Kidney epithelial cell (primary cell): Measurements from ENCODE around the gene MEAF6. TPM values are rescaled to one million over a fixed set of nuclear protein-coding genes. Genes with fewer than 3 reads are reported as not detected.
"Not testable (repeated sequence)": the region's sequence is repeated elsewhere in the genome, so short reads cannot be mapped to it uniquely, and the experiment has no call there.

ENCODE experiments used
- DNase-seq: peaks from one replicate; pipeline ENCODE4 v3.0.0-alpha.2; 2010; ENCODE audit warnings: low read depth
- H3K27me3 ChIP-seq: 2 replicates; pipeline ENCODE4 v1.6.0; 2011; ENCODE audit warnings: low read length; ENCODE audit not compliant: control insufficient read depth, insufficient read depth
- H3K36me3 ChIP-seq: 2 replicates; pipeline ENCODE4 v1.5.1; 2011; ENCODE audit warnings: low read length; ENCODE audit not compliant: control insufficient read depth, insufficient read depth
- H3K4me3 ChIP-seq: 2 replicates; pipeline ENCODE4 v1.5.1; 2011; ENCODE audit warnings: low read depth, mild to moderate bottlenecking, control low read depth, low read length
- total RNA-seq: library from RNA; depleted of rRNA; stranded (reverse); fragments of >200 nt; gene quantifications from 2 replicates; pipeline ENCODE4 v1.2.3, GENCODE V29; 2015
- TF ChIP-seq, protein P1 (sequence below): IDR thresholded peaks from 2 replicates; pipeline ENCODE4 v1.5.1; 2011; ENCODE audit warnings: mild to moderate bottlenecking, moderate library complexity, low read length, control low read depth, inconsistent platforms; ENCODE audit not compliant: insufficient read depth, poor library complexity, severe bottlenecking

Gene MEAF6
- total RNA-seq, 1 donor from 2014 or later, result 88.1 TPM

DNA sequence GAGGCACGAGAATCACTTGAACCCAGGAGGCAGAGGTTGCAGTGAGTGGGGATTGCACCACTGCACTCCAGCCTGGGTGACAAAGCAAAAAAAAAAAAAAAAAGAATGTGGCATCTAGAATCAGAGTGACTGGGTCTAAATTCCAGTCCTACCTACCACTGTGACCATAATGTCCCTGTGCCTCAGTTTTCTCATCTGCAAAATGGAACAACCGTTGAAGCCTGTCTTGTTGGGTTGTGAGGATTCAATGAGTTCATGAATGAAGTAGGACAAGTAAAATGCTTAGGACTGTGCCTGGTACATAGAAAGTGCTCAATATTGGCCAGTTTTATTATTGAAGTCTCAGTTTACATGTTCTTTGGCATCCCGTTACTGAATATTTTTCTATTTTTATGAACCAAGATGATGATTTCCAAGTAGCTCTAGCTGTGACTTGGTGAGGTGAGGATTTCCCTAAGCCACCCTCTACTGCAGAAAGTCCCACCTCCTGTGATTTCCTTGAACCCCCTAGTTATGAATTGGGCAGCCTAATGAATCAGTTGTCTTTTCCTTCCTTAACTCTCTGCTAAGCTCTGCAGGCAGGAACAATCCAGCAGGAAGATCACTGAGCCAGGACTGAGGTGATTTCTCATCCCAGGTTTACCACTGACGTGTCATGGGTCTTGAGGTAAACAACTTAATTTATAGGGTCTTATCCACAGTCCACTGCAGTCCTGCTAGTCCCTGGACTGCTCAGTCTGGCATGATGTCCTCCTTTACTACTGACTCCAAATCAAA is 18.9 kb upstream of the MEAF6 start:
- H3K27me3 ChIP-seq, result no peaks in the 10 kb centered on the region
- TF ChIP-seq, protein P1, sequence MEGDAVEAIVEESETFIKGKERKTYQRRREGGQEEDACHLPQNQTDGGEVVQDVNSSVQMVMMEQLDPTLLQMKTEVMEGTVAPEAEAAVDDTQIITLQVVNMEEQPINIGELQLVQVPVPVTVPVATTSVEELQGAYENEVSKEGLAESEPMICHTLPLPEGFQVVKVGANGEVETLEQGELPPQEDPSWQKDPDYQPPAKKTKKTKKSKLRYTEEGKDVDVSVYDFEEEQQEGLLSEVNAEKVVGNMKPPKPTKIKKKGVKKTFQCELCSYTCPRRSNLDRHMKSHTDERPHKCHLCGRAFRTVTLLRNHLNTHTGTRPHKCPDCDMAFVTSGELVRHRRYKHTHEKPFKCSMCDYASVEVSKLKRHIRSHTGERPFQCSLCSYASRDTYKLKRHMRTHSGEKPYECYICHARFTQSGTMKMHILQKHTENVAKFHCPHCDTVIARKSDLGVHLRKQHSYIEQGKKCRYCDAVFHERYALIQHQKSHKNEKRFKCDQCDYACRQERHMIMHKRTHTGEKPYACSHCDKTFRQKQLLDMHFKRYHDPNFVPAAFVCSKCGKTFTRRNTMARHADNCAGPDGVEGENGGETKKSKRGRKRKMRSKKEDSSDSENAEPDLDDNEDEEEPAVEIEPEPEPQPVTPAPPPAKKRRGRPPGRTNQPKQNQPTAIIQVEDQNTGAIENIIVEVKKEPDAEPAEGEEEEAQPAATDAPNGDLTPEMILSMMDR, result no peak
- no peaks in the 10 kb centered on the region for H3K36me3 ChIP-seq
- H3K4me3 ChIP-seq, result no peak overlapping the region
- no peak for DNase-seq

DNA sequence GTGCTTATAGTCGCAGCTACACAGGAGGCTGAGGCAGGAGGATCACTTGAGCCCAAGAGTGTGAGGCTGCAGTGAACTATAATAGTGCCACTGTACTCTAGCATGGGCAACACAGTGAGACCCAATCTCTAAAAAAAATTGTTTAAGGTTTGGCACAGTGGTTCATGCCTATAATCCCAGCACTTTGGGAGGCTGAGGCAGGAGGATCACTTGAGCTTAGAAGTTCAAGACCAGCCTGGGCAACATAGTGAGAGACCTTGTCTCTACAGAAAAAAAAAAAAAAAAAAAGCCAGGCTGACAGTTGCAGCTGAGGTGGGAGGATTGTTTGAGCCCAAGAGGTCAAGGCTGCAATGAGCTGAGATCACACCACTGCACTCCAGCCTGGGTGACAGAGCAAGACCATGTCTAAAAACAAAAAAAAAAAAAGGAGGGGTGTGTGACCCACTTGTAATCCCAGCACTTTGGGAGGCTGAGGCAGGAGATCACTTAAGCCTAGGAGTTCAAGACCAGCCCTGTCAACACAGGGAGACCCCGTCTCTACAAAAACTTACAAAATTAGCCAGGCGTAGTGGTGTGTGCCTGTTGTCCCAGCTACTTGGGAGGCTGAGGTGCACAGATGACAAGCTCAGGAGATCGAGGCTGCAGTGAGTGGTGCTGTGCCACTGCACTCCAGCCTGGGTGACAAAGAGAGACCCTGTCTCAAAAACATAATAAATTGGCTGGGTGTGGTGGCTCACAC is 18.0 kb upstream of the MEAF6 start:
- not testable (repeated sequence) for DNase-seq

DNA sequence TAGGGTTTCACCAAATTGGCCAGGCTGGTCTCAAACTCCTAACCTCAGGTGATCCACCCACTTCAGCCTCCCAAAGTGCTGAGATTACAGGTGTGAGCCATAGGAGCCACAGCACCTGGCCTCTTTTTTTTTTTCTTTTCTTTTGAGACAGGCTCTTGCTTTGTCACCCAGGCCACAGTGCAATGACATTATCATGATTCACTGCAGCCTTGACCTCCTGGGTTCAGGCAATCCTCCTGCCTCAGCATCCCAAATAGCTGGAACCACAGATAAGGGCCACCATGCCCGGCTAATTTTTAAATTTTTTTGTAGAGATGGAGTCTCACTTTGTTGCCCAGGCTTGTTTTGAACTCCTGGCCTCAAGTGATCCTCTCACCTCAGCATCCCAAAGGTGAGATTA is 15.3 kb upstream of the MEAF6 start:
- not testable (repeated sequence) for H3K4me3 ChIP-seq, H3K36me3 ChIP-seq, H3K27me3 ChIP-seq, DNase-seq

More for the DNA sequence above, 18.0 kb upstream of the MEAF6 start:
- H3K4me3 ChIP-seq, H3K36me3 ChIP-seq, H3K27me3 ChIP-seq: not testable (repeated sequence)

DNA sequence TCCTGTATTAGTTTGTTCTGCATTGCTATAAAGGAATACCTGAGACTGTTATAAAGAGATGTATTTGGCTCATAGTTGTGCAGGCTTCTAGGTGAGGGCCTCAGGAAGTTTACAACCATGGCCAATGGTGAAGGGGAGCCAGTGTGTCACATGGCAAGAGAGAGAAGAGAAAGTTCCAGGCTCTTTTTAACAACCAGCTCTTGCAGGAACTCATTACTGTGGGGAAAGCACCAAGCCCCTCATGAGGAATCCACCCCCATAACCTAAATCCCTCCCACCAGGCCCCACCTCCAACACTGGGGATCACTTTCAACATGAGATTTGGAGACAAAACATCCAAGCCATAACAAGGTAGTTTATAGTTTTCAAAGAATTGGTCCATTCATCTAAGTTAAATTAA is 5.0 kb upstream of the MEAF6 start:
- Histone ChIP-seq H3K27me3 (no peaks in the 10 kb centered on the region), H3K4me3 (no peak overlapping the region), H3K36me3 (no peaks in the 10 kb centered on the region)
- DNase-seq, result no peak
- TF ChIP-seq, protein P1, result no peak

DNA sequence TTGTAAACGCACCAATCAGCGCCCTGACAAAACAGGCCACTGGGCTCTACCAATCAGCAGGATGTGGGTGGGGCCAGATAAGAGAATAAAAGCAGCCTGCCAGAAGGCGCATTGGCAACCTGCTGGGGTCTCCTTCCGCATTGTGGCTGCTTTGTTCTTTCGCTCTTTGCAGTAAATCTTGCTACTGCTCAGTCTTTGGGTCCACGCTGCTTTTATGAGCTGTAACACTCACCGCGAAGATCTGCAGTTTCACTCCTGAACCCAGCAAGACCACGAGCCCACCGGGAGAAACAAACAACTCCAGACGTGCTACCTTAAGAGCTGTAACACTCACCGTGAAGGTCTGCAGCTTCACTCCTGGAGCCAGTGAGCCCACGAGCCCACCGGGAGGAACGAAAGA is 4.4 kb upstream of the MEAF6 start:
- not testable (repeated sequence) for H3K36me3 ChIP-seq, DNase-seq, H3K27me3 ChIP-seq, H3K4me3 ChIP-seq

DNA sequence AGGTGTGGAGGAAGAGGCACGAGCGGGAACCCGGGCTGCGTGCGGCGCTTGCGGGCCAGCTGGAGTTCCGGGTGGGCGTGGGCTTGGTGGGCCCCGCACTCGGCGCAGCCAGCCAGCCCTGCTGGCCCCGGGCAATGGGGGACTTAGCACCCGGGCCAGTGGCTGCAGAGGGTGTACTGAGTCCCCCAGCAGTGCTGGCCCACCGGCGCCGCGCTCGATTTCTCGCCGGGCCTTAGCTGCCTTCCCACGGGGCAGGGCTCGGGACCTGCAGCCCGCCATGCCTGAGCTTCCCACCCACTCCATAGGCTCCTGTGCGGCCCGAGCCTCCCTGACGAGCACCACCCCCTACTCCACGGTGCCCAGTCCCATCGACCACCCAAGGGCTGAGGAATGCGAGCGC is 3.7 kb upstream of the MEAF6 start:
- DNase-seq, H3K27me3 ChIP-seq, H3K36me3 ChIP-seq, H3K4me3 ChIP-seq: not testable (repeated sequence)

DNA sequence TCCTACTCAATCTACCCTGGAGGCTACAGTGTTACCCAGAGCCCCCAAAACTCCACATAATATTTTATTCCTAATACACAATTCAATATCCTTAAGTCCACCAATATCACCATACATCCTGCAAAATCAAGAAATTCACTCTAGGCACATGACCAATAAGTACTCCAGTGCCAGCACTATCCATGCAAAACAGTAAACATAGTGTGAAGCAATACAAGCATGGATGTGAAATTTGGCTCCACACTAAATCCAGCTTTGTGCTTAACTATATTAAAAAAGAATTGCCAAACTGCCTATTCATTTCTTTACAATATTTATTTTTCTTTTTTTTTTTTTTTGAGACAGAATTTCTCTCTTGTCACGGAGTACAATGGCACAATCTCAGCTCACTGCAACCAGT is 3.0 kb upstream of the MEAF6 start:
- Histone ChIP-seq H3K36me3 (peaks cover 2% of the 10 kb centered on the region), H3K27me3 (no peaks in the 10 kb centered on the region), H3K4me3 (no peak overlapping the region)
- DNase-seq, result no peak
- TF ChIP-seq, protein P1, result no peak
